GM21515 (cell line): ENCODE data around the gene TARBP2.
A peak's percentile ranks its signal among the peaks of the same experiment; 100 is the strongest.
"Not testable (repeated sequence)": the region's sequence is repeated elsewhere in the genome, so short reads cannot be mapped to it uniquely, and the experiment has no call there.

ENCODE experiments used
- ATAC-seq: cut with Tn5 transposase; IDR thresholded peaks from one replicate; pipeline ENCODE4 v1.9.1; 2021; ENCODE audit not compliant: unreplicated experiment

The TARBP2 gene

GRCh38 chr12:53510181-53510812, 9.2 kb downstream of the TARBP2 start:
- no peak for ATAC-seq

- no peak for ATAC-seq
Observed at GRCh38 chr12:53513712-53514410, 12.8 kb downstream of the TARBP2 start.

GRCh38 chr12:53514628-53515290, 13.7 kb downstream of the TARBP2 start:
- ATAC-seq, result no peak

- ATAC-seq, result no peak
Observed at GRCh38 chr12:53515291-53515680, 14.2 kb downstream of the TARBP2 start.

GRCh38 chr12:53516758-53517455, 15.8 kb downstream of the TARBP2 start:
- ATAC-seq, result no peak

- ATAC-seq, result no peak
Observed at GRCh38 chr12:53518381-53518780, 17.3 kb downstream of the TARBP2 start.

- ATAC-seq, result no peak
Observed at GRCh38 chr12:53523131-53523530, 22.0 kb downstream of the TARBP2 start.

GRCh38 chr12:53524476-53524875, 23.4 kb downstream of the TARBP2 start:
- no peak for ATAC-seq

GRCh38 chr12:53530061-53530460, 29.0 kb downstream of the TARBP2 start:
- ATAC-seq, result no peak

- ATAC-seq, result no peak
Observed at GRCh38 chr12:53530920-53531319, 29.8 kb downstream of the TARBP2 start.

- ATAC-seq, result no peak
Observed at GRCh38 chr12:53532021-53532420, 30.9 kb downstream of the TARBP2 start.

GRCh38 chr12:53532524-53533445, 31.7 kb downstream of the TARBP2 start:
- ATAC-seq, result no peak

- ATAC-seq, result no peak
Observed at GRCh38 chr12:53533471-53533870, 32.4 kb downstream of the TARBP2 start.

- ATAC-seq, result no peak
Observed at GRCh38 chr12:53536962-53537361, 35.9 kb downstream of the TARBP2 start.

GRCh38 chr12:53538209-53538689, 37.2 kb downstream of the TARBP2 start:
- no peak for ATAC-seq

- no peak for ATAC-seq
Observed at GRCh38 chr12:53539526-53539925, 38.4 kb downstream of the TARBP2 start.

- peak; percentile 73 for ATAC-seq
Observed at GRCh38 chr12:53543539-53543938, 42.5 kb downstream of the TARBP2 start.

GRCh38 chr12:53548354-53548753, 47.3 kb downstream of the TARBP2 start:
- not testable (repeated sequence) for ATAC-seq

- not testable (repeated sequence) for ATAC-seq
Observed at GRCh38 chr12:53550131-53550530, 49.0 kb downstream of the TARBP2 start.

GRCh38 chr12:53550595-53550994, 49.5 kb downstream of the TARBP2 start:
- no peak for ATAC-seq
